IMR-90 (cell line): ENCODE results near the gene KCTD3. TPM values are rescaled to one million over a fixed set of nuclear protein-coding genes. Genes with fewer than 3 reads are reported as not detected.

Source experiments
- ATAC-seq: fragments of 200-7000 bp; cut with Tn5 transposase; 2 replicates; pipeline ENCODE4 v1.9.1; 2020; ENCODE audit warnings: low read depth, mild to moderate bottlenecking, moderate library complexity
- BruUV-seq: library from RNA; stranded (reverse); fragments of 400-500 nt; replicated peaks from 2 replicates; lab custom pipeline; 2021; lab: Mats Ljungman, UMichigan
- CTCF ChIA-PET: fragments of 300-600 bp; formaldehyde crosslinking; extraction: SDS; loops from one replicate; lab custom pipeline; 2021; ENCODE audit warnings: antibody characterized with exemption; lab: Yijun Ruan, JAX
- POLR2A ChIA-PET: fragments of 300-600 bp; sonication (Branson Sonifier 250); formaldehyde crosslinking; loops from one replicate; lab custom pipeline; 2022; ENCODE audit warnings: antibody characterized with exemption; ENCODE audit not compliant: unreplicated experiment; lab: Charles Lee
- DNase-seq: peaks from one replicate; pipeline ENCODE4 v3.0.0; 2013
- H2AFZ ChIP-seq: replicated peaks from 2 replicates; pipeline ENCODE3; 2013; ENCODE audit warnings: low read length, mild to moderate bottlenecking; ENCODE audit not compliant: poor library complexity
- H2AK5ac ChIP-seq: 2 replicates; pipeline ENCODE4 v1.6.1; 2013; ENCODE audit warnings: low read depth, low read length, inconsistent platforms
- H2AK9ac ChIP-seq: replicated peaks from 2 replicates; pipeline ENCODE3; 2013; ENCODE audit warnings: mild to moderate bottlenecking, low read depth, low read length, moderate library complexity; ENCODE audit not compliant: poor library complexity
- H2BK120ac ChIP-seq: 2 replicates; pipeline ENCODE4 v1.6.1; 2013; ENCODE audit warnings: low read depth, low read length, inconsistent platforms
- H2BK15ac ChIP-seq: 3 replicates; pipeline ENCODE4 v1.6.1; 2013; ENCODE audit warnings: low read depth, low read length, inconsistent platforms
- H2BK20ac ChIP-seq: 2 replicates; pipeline ENCODE4 v1.6.1; 2013; ENCODE audit warnings: low read depth, mild to moderate bottlenecking, inconsistent platforms, low read length, moderate library complexity
- H2BK5ac ChIP-seq: 2 replicates; pipeline ENCODE4 v1.6.1; 2013; ENCODE audit warnings: mild to moderate bottlenecking, low read depth, low read length, inconsistent platforms; ENCODE audit not compliant: poor library complexity, severe bottlenecking
- H3K14ac ChIP-seq: replicated peaks from 2 replicates; pipeline ENCODE4 v1.6.1; 2013; ENCODE audit warnings: low read depth, low read length, inconsistent platforms
- H3K18ac ChIP-seq: 2 replicates; pipeline ENCODE4 v1.6.1; 2013; ENCODE audit warnings: low read depth, low read length, control low read depth
- H3K23ac ChIP-seq: 2 replicates; pipeline ENCODE4 v1.6.1; 2013; ENCODE audit warnings: low read depth, low read length, inconsistent platforms
- H3K27ac ChIP-seq: 2 replicates; pipeline ENCODE4 v1.5.1; 2013; ENCODE audit warnings: mild to moderate bottlenecking, control low read depth, low read length; ENCODE audit not compliant: insufficient read depth
- H3K27me3 ChIP-seq: 2 replicates; pipeline ENCODE4 v1.6.1; 2013; ENCODE audit warnings: low read length; ENCODE audit not compliant: control insufficient read depth, insufficient read depth
- H3K36me3 ChIP-seq: 2 replicates; pipeline ENCODE4 v1.6.1; 2013; ENCODE audit warnings: low read length, mixed read lengths; ENCODE audit not compliant: control insufficient read depth, insufficient read depth
- H3K4ac ChIP-seq: 2 replicates; pipeline ENCODE4 v1.6.1; 2013; ENCODE audit warnings: low read depth, low read length, inconsistent platforms
- H3K4me1 ChIP-seq: 2 replicates; pipeline ENCODE4 v1.6.1; 2013; ENCODE audit warnings: low read length, mixed read lengths; ENCODE audit not compliant: control insufficient read depth, insufficient read depth
- H3K4me2 ChIP-seq: 2 replicates; pipeline ENCODE4 v1.6.1; 2013; ENCODE audit warnings: low read depth, mild to moderate bottlenecking, control low read depth, low read length, moderate library complexity
- H3K4me3 ChIP-seq: 2 replicates; pipeline ENCODE4 v1.5.1; 2013; ENCODE audit warnings: low read depth, mild to moderate bottlenecking, control low read depth, low read length, moderate library complexity; ENCODE audit not compliant: insufficient read depth
- H3K56ac ChIP-seq: 2 replicates; pipeline ENCODE4 v1.6.1; 2013; ENCODE audit warnings: low read length, inconsistent platforms; ENCODE audit not compliant: insufficient read depth; ENCODE audit errors: extremely low read depth
- H3K79me1 ChIP-seq, 2 experiments: 2 replicates each; pipeline ENCODE4 v1.6.1; 2013; ENCODE audit warnings: low read length in 2 of 2, inconsistent platforms in 1 of 2, low read depth in 1 of 2
- H3K9ac ChIP-seq: 2 replicates; pipeline ENCODE4 v1.6.1; 2013; ENCODE audit warnings: low read depth, low read length, control low read depth
- H3K9me1 ChIP-seq: 2 replicates; pipeline ENCODE4 v1.6.1; 2013; ENCODE audit warnings: low read length, inconsistent platforms; ENCODE audit not compliant: insufficient read depth
- H3K9me3 ChIP-seq: 2 replicates; pipeline ENCODE4 v1.6.1; 2013; ENCODE audit warnings: low read length; ENCODE audit not compliant: control insufficient read depth, insufficient read depth
- H4K20me1 ChIP-seq: 2 replicates; pipeline ENCODE4 v1.6.1; 2013; ENCODE audit warnings: low read length, inconsistent platforms; ENCODE audit not compliant: insufficient read depth
- H4K5ac ChIP-seq: 2 replicates; pipeline ENCODE4 v1.6.1; 2013; ENCODE audit warnings: mild to moderate bottlenecking, low read depth, low read length, control low read depth
- H4K8ac ChIP-seq, 2 experiments: 2 replicates each; pipeline ENCODE4 v1.6.1; 2013; ENCODE audit warnings: low read depth in 2 of 2, low read length in 2 of 2, control low read depth in 1 of 2, inconsistent platforms in 1 of 2
- H4K91ac ChIP-seq: 2 replicates; pipeline ENCODE4 v1.6.1; 2013; ENCODE audit warnings: low read depth, low read length, inconsistent platforms; ENCODE audit not compliant: insufficient read depth
- BHLHE40 ChIP-seq: fragments of 150-350 bp; IDR thresholded peaks from 2 replicates; pipeline ENCODE4 v1.6.1; 2016; ENCODE audit warnings: mild to moderate bottlenecking, low read depth, low read length
- CEBPB ChIP-seq: IDR thresholded peaks from 2 replicates; pipeline ENCODE4 v1.6.1; 2012; ENCODE audit warnings: low read depth, low read length, improper control_type of control experiment
- FOS ChIP-seq: fragments of 150-350 bp; IDR thresholded peaks from 2 replicates; pipeline ENCODE4 v1.6.1; 2016; ENCODE audit warnings: low read depth, low read length
- MAFK ChIP-seq: IDR thresholded peaks from 2 replicates; pipeline ENCODE4 v1.6.1; 2012; ENCODE audit warnings: low read depth, low read length, improper control_type of control experiment
- NFE2L2 ChIP-seq: fragments of 150-350 bp; IDR thresholded peaks from 2 replicates; pipeline ENCODE4 v1.6.1; 2016; ENCODE audit warnings: low read depth, mild to moderate bottlenecking, low read length
- POLR2A ChIP-seq: IDR thresholded peaks from 2 replicates; pipeline ENCODE4 v1.6.1; 2012; ENCODE audit warnings: mild to moderate bottlenecking, low read depth, low read length
- RAD21 ChIP-seq: IDR thresholded peaks from 2 replicates; pipeline ENCODE4 v1.6.1; 2012; ENCODE audit warnings: low read length, improper control_type of control experiment
- RCOR1 ChIP-seq: IDR thresholded peaks from 2 replicates; pipeline ENCODE4 v1.6.1; 2012; ENCODE audit warnings: mild to moderate bottlenecking, low read length, improper control_type of control experiment; ENCODE audit not compliant: insufficient replicate concordance
- RFX5 ChIP-seq: IDR thresholded peaks from 2 replicates; pipeline ENCODE4 v1.8.0; 2012; ENCODE audit warnings: low read depth, mild to moderate bottlenecking, low read length, moderate library complexity
- SMC3 ChIP-seq: fragments of 150-350 bp; IDR thresholded peaks from 2 replicates; pipeline ENCODE4 v1.6.1; 2016; ENCODE audit warnings: low read depth, mild to moderate bottlenecking, antibody characterized with exemption, low read length, moderate library complexity
- WGBS, 2 experiments: methylation state at CpG; one replicate each; pipeline versions ENCODE4 v1.1.5 to v1.1.7; 2013; ENCODE audit warnings: missing lambda C conversion rate in 2 of 2; ENCODE audit not compliant: insufficient read length in 1 of 2; ENCODE audit errors: extremely low coverage in 2 of 2; 5-methylcytosine and 5-hydroxymethylcytosine counted together
- dilution Hi-C: fragments of 300-500 bp; cut with HindIII; formaldehyde crosslinking; loops from one replicate; pipeline ENCODE4 v1.14.3; 2018; ENCODE audit warnings: low sequenced_read_pairs; ENCODE audit not compliant: unreplicated experiment
- in situ Hi-C: fragments of 300-500 bp; cut with MboI; formaldehyde crosslinking; loops from 3 replicates; pipeline ENCODE4 v1.14.3; 2019; ENCODE audit warnings: low sequenced_read_pairs, inconsistent platforms, mixed read lengths
- intact Hi-C: fragments of 100-400 bp; cut with micrococcal nuclease; formaldehyde crosslinking; loops from 2 replicates; pipeline ENCODE4 v1.10.0; 2022
- polyA plus RNA-seq, 3 experiments: library from polyadenylated mRNA; depleted of rRNA; stranded (reverse); fragments of >200 nt; gene quantifications; 2 replicates each; pipeline ENCODE4 v1.2.3, GENCODE V29; 2012; ENCODE audit warnings: low replicate concordance in 1 of 3
- total RNA-seq: library from RNA; depleted of rRNA; stranded (reverse); fragments of >200 nt; gene quantifications from 2 replicates; pipeline ENCODE4 v1.2.3, GENCODE V29; 2012
- TF ChIP-seq, protein P1 (sequence below): fragments of 150-350 bp; IDR thresholded peaks from 2 replicates; pipeline ENCODE4 v1.6.1; 2016; ENCODE audit warnings: low read depth, mild to moderate bottlenecking, low read length, moderate library complexity, borderline replicate concordance
- TF ChIP-seq, protein P2 (sequence below): fragments of 150-350 bp; IDR thresholded peaks from 2 replicates; pipeline ENCODE4 v1.6.1; 2017; ENCODE audit warnings: mild to moderate bottlenecking, antibody characterized with exemption, low read length, low read depth
- TF ChIP-seq, protein P3 (sequence below): conservative IDR thresholded peaks from 2 replicates; pipeline ENCODE4 v1.5.1; 2012; ENCODE audit warnings: mild to moderate bottlenecking, low read depth, low read length, improper control_type of control experiment

Gene KCTD3
- total and polyA plus RNA-seq, 2 of the 4 experiments (the other 2 are of a cell fraction), result 43.6 to 49.5 TPM

DNA sequence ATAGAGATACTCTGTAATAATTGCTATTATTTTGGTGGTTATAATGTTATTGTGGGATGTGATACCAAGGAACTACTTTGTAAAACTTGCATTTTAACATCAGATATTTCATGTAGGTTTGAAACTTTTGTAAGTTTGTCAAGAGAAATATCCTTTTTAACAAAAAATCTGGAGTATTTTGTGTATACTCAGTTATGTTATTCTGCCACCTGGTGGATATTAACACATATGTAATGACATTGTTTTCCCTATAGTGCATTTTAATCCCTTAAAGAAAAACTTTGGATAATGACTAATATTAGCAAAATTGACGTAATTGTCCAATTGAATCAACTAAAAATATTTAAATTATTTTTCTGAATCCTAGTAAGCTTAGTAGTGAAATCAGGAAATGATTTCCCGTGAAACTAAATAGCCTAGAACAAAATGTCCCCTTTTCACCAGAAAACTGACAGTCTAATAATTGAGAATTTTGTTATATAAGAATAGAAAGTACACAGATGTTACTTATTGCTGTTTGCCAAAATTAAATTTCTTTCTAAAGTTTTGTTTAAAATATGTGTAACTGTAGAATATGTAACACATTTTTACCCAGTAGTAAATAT, 39.6 kb downstream of the KCTD3 start:
- POLR2A ChIA-PET, result interaction anchor here (0.6 kb wide), 1 partner anchor 649 kb away, joined by 4 read pairs; no protein-coding TSS in a partner anchor
- H2BK120ac ChIP-seq, result no peak overlapping the region
- no peaks in the 10 kb centered on the region for H3K9me3 ChIP-seq
- H2BK20ac ChIP-seq, result no peak overlapping the region
- BruUV-seq, result no TSS peak
- ATAC-seq (no peak), DNase-seq (peak; percentile 42)
- no peak overlapping the region for H3K27ac ChIP-seq
- no peak overlapping the region for H2AK9ac ChIP-seq
- no peaks in the 10 kb centered on the region for H4K20me1 ChIP-seq
- H2AK5ac ChIP-seq, result no peak overlapping the region
- H3K79me1 ChIP-seq, result peaks cover 6 to 7% of the 10 kb centered on the region in 2 experiments
- H4K91ac ChIP-seq, result no peak overlapping the region
- H3K27me3 ChIP-seq, result no peaks in the 10 kb centered on the region
- peaks cover 7% of the 10 kb centered on the region for H3K4me1 ChIP-seq
- no peak overlapping the region for H3K4me3 ChIP-seq
- dilution Hi-C loops, result no loop called here
- no peak overlapping the region for H2BK5ac ChIP-seq
- no peak for TF ChIP-seq FOS
- no peak for TF ChIP-seq RFX5
- TF ChIP-seq POLR2A, result no peak
- TF ChIP-seq, protein P1, sequence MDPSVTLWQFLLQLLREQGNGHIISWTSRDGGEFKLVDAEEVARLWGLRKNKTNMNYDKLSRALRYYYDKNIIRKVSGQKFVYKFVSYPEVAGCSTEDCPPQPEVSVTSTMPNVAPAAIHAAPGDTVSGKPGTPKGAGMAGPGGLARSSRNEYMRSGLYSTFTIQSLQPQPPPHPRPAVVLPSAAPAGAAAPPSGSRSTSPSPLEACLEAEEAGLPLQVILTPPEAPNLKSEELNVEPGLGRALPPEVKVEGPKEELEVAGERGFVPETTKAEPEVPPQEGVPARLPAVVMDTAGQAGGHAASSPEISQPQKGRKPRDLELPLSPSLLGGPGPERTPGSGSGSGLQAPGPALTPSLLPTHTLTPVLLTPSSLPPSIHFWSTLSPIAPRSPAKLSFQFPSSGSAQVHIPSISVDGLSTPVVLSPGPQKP, result no peak
- no peak; the same call in 1 of the 2 replicates for TF ChIP-seq SMC3
- TF ChIP-seq, protein P2, sequence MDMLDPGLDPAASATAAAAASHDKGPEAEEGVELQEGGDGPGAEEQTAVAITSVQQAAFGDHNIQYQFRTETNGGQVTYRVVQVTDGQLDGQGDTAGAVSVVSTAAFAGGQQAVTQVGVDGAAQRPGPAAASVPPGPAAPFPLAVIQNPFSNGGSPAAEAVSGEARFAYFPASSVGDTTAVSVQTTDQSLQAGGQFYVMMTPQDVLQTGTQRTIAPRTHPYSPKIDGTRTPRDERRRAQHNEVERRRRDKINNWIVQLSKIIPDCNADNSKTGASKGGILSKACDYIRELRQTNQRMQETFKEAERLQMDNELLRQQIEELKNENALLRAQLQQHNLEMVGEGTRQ, result no peak
- no peak for TF ChIP-seq CEBPB
- TF ChIP-seq, protein P3, sequence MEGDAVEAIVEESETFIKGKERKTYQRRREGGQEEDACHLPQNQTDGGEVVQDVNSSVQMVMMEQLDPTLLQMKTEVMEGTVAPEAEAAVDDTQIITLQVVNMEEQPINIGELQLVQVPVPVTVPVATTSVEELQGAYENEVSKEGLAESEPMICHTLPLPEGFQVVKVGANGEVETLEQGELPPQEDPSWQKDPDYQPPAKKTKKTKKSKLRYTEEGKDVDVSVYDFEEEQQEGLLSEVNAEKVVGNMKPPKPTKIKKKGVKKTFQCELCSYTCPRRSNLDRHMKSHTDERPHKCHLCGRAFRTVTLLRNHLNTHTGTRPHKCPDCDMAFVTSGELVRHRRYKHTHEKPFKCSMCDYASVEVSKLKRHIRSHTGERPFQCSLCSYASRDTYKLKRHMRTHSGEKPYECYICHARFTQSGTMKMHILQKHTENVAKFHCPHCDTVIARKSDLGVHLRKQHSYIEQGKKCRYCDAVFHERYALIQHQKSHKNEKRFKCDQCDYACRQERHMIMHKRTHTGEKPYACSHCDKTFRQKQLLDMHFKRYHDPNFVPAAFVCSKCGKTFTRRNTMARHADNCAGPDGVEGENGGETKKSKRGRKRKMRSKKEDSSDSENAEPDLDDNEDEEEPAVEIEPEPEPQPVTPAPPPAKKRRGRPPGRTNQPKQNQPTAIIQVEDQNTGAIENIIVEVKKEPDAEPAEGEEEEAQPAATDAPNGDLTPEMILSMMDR, result peak; percentile 49
- no peak for TF ChIP-seq RCOR1
- TF ChIP-seq BHLHE40, result no peak
- TF ChIP-seq RAD21, result peak; percentile 47
- TF ChIP-seq NFE2L2, result no peak
- TF ChIP-seq MAFK, result no peak
- peaks cover 13% of the 10 kb centered on the region for H3K36me3 ChIP-seq
- intact Hi-C loops, result loop anchor here (2.0 kb wide), 1 partner anchor 78 kb away; no protein-coding TSS in a partner anchor
- H3K4me2 ChIP-seq, result no peak overlapping the region
- no peak overlapping the region for H2BK15ac ChIP-seq
- H4K8ac ChIP-seq, result no peak overlapping the region
- H3K23ac ChIP-seq, result no peak overlapping the region
- no peak overlapping the region for H3K14ac ChIP-seq
- in situ Hi-C loops, result no loop called here
- no CpG with 5 or more reads among the region's 2 CpGs for WGBS, 2 experiments
- H3K9me1 ChIP-seq, result peaks cover 2% of the 10 kb centered on the region; the same call in 1 of the 2 replicates
- H3K9ac ChIP-seq, result no peak overlapping the region
- CTCF ChIA-PET, result interaction anchor here (0.8 kb wide), 1 partner anchor 12 kb away, joined by 3 read pairs; no protein-coding TSS in a partner anchor
- no peak overlapping the region for H3K56ac ChIP-seq
- H3K4ac ChIP-seq, result no peak overlapping the region
- no peak overlapping the region for H3K18ac ChIP-seq
- H2AFZ ChIP-seq, result no peak overlapping the region
- no peak overlapping the region for H4K5ac ChIP-seq
